Stimulated activated CD4-positive, alpha-beta T cell treated with anti-CD3 and anti-CD28 coated beads, Interleukin-4, amount 100 ng/mL, for 1 hour (primary cell): Measurements from ENCODE around the gene LRRC10B.

ENCODE experiments used
- DNase-seq: peaks from one replicate; pipeline ENCODE4 v3.0.0-alpha.2; 2020

The LRRC10B gene

GRCh38 chr11:61533039-61533375 lies 24.5 kb downstream of the LRRC10B start:
- DNase-seq, result no peak

GRCh38 chr11:61533401-61533800 lies 24.9 kb downstream of the LRRC10B start:
- no peak for DNase-seq

- no peak for DNase-seq
Measured at GRCh38 chr11:61534025-61534932, 25.7 kb downstream of the LRRC10B start.

GRCh38 chr11:61534933-61535839 lies 26.6 kb downstream of the LRRC10B start:
- no peak for DNase-seq

- no peak for DNase-seq
Measured at GRCh38 chr11:61535998-61536675, 27.6 kb downstream of the LRRC10B start.

- DNase-seq, result no peak
Measured at GRCh38 chr11:61536676-61537270, 28.2 kb downstream of the LRRC10B start.

GRCh38 chr11:61537326-61537725 lies 28.8 kb downstream of the LRRC10B start:
- no peak for DNase-seq

GRCh38 chr11:61538636-61538961 lies 30.1 kb downstream of the LRRC10B start:
- no peak for DNase-seq

- no peak for DNase-seq
Measured at GRCh38 chr11:61539006-61539405, 30.5 kb downstream of the LRRC10B start.

- no peak for DNase-seq
Measured at GRCh38 chr11:61539831-61540357, 31.3 kb downstream of the LRRC10B start.

GRCh38 chr11:61540528-61540927 lies 32.0 kb downstream of the LRRC10B start:
- no peak for DNase-seq

- no peak for DNase-seq
Measured at GRCh38 chr11:61541598-61541997, 33.0 kb downstream of the LRRC10B start.

GRCh38 chr11:61542024-61542461 lies 33.5 kb downstream of the LRRC10B start:
- no peak for DNase-seq

GRCh38 chr11:61542705-61543104 lies 34.2 kb downstream of the LRRC10B start:
- no peak for DNase-seq

GRCh38 chr11:61543606-61544306 lies 35.2 kb downstream of the LRRC10B start:
- no peak for DNase-seq

- DNase-seq, result no peak
Measured at GRCh38 chr11:61544466-61544865, 35.9 kb downstream of the LRRC10B start.

- DNase-seq, result no peak
Measured at GRCh38 chr11:61545341-61545740, 36.8 kb downstream of the LRRC10B start.

- DNase-seq, result no peak
Measured at GRCh38 chr11:61545921-61546320, 37.4 kb downstream of the LRRC10B start.

GRCh38 chr11:61546663-61547062 lies 38.1 kb downstream of the LRRC10B start:
- DNase-seq, result no peak

GRCh38 chr11:61547246-61547645 lies 38.7 kb downstream of the LRRC10B start:
- no peak for DNase-seq

GRCh38 chr11:61549177-61549576 lies 40.6 kb downstream of the LRRC10B start:
- no peak for DNase-seq
